ENCODE results near the gene SLC38A4. TPM values are rescaled to one million over a fixed set of nuclear protein-coding genes. Genes with fewer than 3 reads are reported as not detected.

Gene SLC38A4
- total and polyA plus RNA-seq, 2 donors (not counting 1 experiment from before 2014, with no cell fraction given): not detected

GRCh38 chr12:46874642-46875041 lies 48.8 kb upstream of the SLC38A4 start:
- CTCF ChIA-PET: no interaction called here
- intact Hi-C loops (cut with micrococcal nuclease): no loop called here
- DNase-seq (no peak), ATAC-seq (ENCODE audit: low read depth) (no peak)
- H3K9me3 ChIP-seq (ENCODE audit: control extremely low read depth in 1 of 3, control insufficient read depth in 2 of 3, insufficient read depth in 1 of 3, low read length in 2 of 3): peaks cover 0 to 11% (median 6%) of the 10 kb centered on the region in 3 donors
- H3K4me3 Mint-ChIP-seq: no peak overlapping the region
- H3K36me3 ChIP-seq (replicated peaks in 1 of 2; ENCODE audit: control extremely low read depth in 1 of 2, control insufficient read depth in 1 of 2, extremely low read depth in 1 of 2, insufficient read depth in 2 of 2, low read length in 1 of 2): no peaks in the 10 kb centered on the region
- peaks cover 0 to 3% (median 0%) of the 10 kb centered on the region in 4 experiments for H3K27me3 ChIP-seq (replicated peaks in 1 of 4; ENCODE audit: control extremely low read depth in 1 of 4, control insufficient read depth in 3 of 4, insufficient read depth in 4 of 4, low read length in 3 of 4)
- H3K27me3 Mint-ChIP-seq: peaks cover 37% of the 10 kb centered on the region
- H3K27ac Mint-ChIP-seq: no peak overlapping the region
- no peaks in the 10 kb centered on the region for H3K4me1 Mint-ChIP-seq
- H3K9me3 Mint-ChIP-seq (ENCODE audit: insufficient read depth): peaks cover 8% of the 10 kb centered on the region
- 96% methylated on average over 3 of the region's 3 CpGs for WGBS (ENCODE audit: insufficient coverage)
- POLR2A ChIA-PET: no interaction called here
- no peak for TF ChIP-seq CTCF (IDR thresholded peaks at IDR 0.05)
- H3K79me2 ChIP-seq (ENCODE audit: control insufficient read depth, insufficient read depth, low read length): no peaks in the 10 kb centered on the region
- no peak overlapping the region for H3K4me2 ChIP-seq (replicated peaks; ENCODE audit: low read depth, low read length, poor library complexity, severe bottlenecking)
- H3K9ac ChIP-seq (ENCODE audit: low read length): no peak overlapping the region
- H3K27ac ChIP-seq (ENCODE audit: low read length in 2 of 2): no peak overlapping the region
- no peaks in the 10 kb centered on the region for H3K4me1 ChIP-seq (ENCODE audit: control insufficient read depth in 2 of 2, insufficient read depth in 2 of 2, low read length in 2 of 2)
- no peaks in the 10 kb centered on the region for H4K20me1 ChIP-seq (ENCODE audit: control insufficient read depth, insufficient read depth, low read length, poor library complexity, severe bottlenecking)
- H3K4me3 ChIP-seq (ENCODE audit: control extremely low read depth in 1 of 5, extremely low read depth in 1 of 5, insufficient read depth in 1 of 5, low read depth in 2 of 5, low read length in 4 of 5): no peak overlapping the region
- no peak overlapping the region for H2AFZ ChIP-seq (ENCODE audit: insufficient read depth, low read depth, low read length, poor library complexity, severe bottlenecking)

- no peaks in the 10 kb centered on the region for H3K4me1 ChIP-seq (ENCODE audit: control insufficient read depth in 2 of 2, insufficient read depth in 2 of 2, low read length in 2 of 2)
- Mint-ChIP-seq H3K4me1 (no peaks in the 10 kb centered on the region), H3K4me3 (no peak overlapping the region), H3K27me3 (peaks cover 20% of the 10 kb centered on the region), H3K9me3 (ENCODE audit: insufficient read depth) (peaks cover 4% of the 10 kb centered on the region), H3K27ac (no peak overlapping the region)
- no peak overlapping the region for H2AFZ ChIP-seq (ENCODE audit: insufficient read depth, low read depth, low read length, poor library complexity, severe bottlenecking)
- H3K36me3 ChIP-seq (replicated peaks in 1 of 2; ENCODE audit: control extremely low read depth in 1 of 2, control insufficient read depth in 1 of 2, extremely low read depth in 1 of 2, insufficient read depth in 2 of 2, low read length in 1 of 2): no peaks in the 10 kb centered on the region
- no peaks in the 10 kb centered on the region for H4K20me1 ChIP-seq (ENCODE audit: control insufficient read depth, insufficient read depth, low read length, poor library complexity, severe bottlenecking)
- H3K4me3 ChIP-seq (ENCODE audit: control extremely low read depth in 1 of 5, extremely low read depth in 1 of 5, insufficient read depth in 1 of 5, low read depth in 2 of 5, low read length in 4 of 5): no peak overlapping the region
- peaks cover 0 to 3% (median 0%) of the 10 kb centered on the region in 4 experiments for H3K27me3 ChIP-seq (replicated peaks in 1 of 4; ENCODE audit: control extremely low read depth in 1 of 4, control insufficient read depth in 3 of 4, insufficient read depth in 4 of 4, low read length in 3 of 4)
- no peak for TF ChIP-seq EZH2 (IDR thresholded peaks at IDR 0.05; ENCODE audit: borderline replicate concordance, insufficient read depth, low read depth, low read length, poor library complexity, severe bottlenecking)
- no peak for TF ChIP-seq CTCF (IDR thresholded peaks at IDR 0.05)
- DNase-seq (no peak), ATAC-seq (ENCODE audit: low read depth) (no peak)
- ChIA-PET POLR2A (no interaction called here), CTCF (no interaction called here)
- no peak overlapping the region for H3K4me2 ChIP-seq (replicated peaks; ENCODE audit: low read depth, low read length, poor library complexity, severe bottlenecking)
- H3K9me3 ChIP-seq (ENCODE audit: control extremely low read depth in 1 of 3, control insufficient read depth in 2 of 3, insufficient read depth in 1 of 3, low read length in 2 of 3): peaks cover 0 to 9% (median 2%) of the 10 kb centered on the region in 3 donors
- H3K9ac ChIP-seq (ENCODE audit: low read length): no peak overlapping the region
- WGBS (ENCODE audit: insufficient coverage): 94% methylated on average over 3 of the region's 4 CpGs
- H3K27ac ChIP-seq (ENCODE audit: low read length in 2 of 2): no peak overlapping the region
- intact Hi-C loops (cut with micrococcal nuclease): no loop called here
- H3K79me2 ChIP-seq (ENCODE audit: control insufficient read depth, insufficient read depth, low read length): no peaks in the 10 kb centered on the region
Observed at GRCh38 chr12:46872135-46872534, 46.3 kb upstream of the SLC38A4 start.

Measured in B cell (primary cell).